ENCODE measurements around the gene THRB.

DNA sequence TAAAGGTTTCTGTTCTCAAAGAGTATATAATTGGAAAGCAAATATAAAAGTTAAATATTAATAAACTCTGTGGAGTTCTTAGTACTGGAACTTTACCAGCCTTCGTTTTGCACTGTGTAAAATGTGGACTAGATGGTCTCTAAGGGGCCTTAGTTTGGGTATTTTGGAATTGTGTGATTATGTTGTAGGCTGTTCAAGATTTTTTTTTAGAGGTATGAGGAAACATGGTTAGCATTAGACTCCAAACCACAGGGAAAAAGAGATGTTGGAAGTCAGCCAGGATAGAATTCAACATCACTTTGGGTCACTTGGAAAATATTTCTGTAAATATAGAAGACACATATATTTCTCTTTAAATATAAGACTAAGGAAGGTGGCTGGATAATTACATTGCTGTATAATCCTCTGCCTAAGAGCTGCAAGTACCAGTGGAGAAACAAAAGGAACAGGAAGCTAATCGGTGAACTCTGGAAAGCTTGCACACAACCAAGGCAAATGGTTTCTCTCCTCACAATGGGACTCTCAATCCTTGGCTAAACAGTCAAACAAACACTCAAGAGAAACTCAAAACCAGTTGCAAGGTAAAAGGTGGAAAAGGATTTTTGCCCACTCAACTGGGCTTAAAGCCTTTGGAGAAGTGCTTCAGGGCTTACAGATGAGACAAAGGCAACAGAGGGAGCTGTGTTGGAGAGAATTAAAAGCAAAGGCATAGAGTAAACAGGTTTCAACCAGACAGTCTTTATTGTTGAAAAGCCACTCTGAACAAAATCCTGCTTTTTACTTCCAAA lies 407.8 kb downstream of the THRB start:
- no peak for TF ChIP-seq POLR2AphosphoS5 (IDR thresholded peaks at IDR 0.05; ENCODE audit: low read depth, low read length)
- TF ChIP-seq POLR2A (IDR thresholded peaks at IDR 0.05; ENCODE audit: low read depth, low read length) = no peak
- no peak for TF ChIP-seq PAX5 (IDR thresholded peaks at IDR 0.05; ENCODE audit: insufficient read depth, low read length, severe bottlenecking)
- TF ChIP-seq SPI1 (IDR thresholded peaks at IDR 0.05; ENCODE audit: low read depth, low read length) = no peak
- no peak for TF ChIP-seq POU2F2 (IDR thresholded peaks at IDR 0.05; ENCODE audit: low read depth, low read length)
- no peak for TF ChIP-seq TAF1 (IDR thresholded peaks at IDR 0.05; ENCODE audit: low read depth, low read length)
